HEK293 (cell line): ENCODE data around the gene CYB5D1.
A peak's percentile ranks its signal among the peaks of the same experiment; 100 is the strongest.

ENCODE experiments used
- CTCF ChIA-PET: fragments of 350-600 bp; formaldehyde crosslinking; extraction: SDS; loops from one replicate; lab custom pipeline; 2021; ENCODE audit warnings: antibody characterized with exemption; lab: Yijun Ruan, JAX
- POLR2A ChIA-PET: fragments of 300-600 bp; formaldehyde crosslinking; extraction: SDS; loops from one replicate; lab custom pipeline; 2020; ENCODE audit warnings: antibody characterized with exemption, inconsistent platforms; lab: Yijun Ruan, JAX
- H3K27ac ChIP-seq: fragments of 200-500 bp; sonication (Bioruptor generic); 2 replicates; pipeline ENCODE4 v1.5.1; 2014; ENCODE audit warnings: low read depth, low read length, control low read depth, inconsistent platforms; ENCODE audit errors: extremely low read depth
- H3K36me3 ChIP-seq, 2 experiments: fragments of 200-500 bp in 1 of 2; sonication (Bioruptor generic) in 1 of 2; 1 replicate in 1 of 2; 2 replicates in 1 of 2; pipeline ENCODE4 v1.5.1; 2014 to 2017; ENCODE audit warnings: inconsistent platforms in 2 of 2, low read length in 2 of 2; ENCODE audit not compliant: control insufficient read depth in 2 of 2, insufficient read depth in 1 of 2
- H3K4me1 ChIP-seq: fragments of 200-500 bp; sonication (Bioruptor generic); 2 replicates; pipeline ENCODE4 v1.5.1; 2014; ENCODE audit warnings: mild to moderate bottlenecking, low read length, inconsistent platforms; ENCODE audit not compliant: control insufficient read depth, insufficient read depth
- H3K4me3 ChIP-seq: 2 replicates; pipeline ENCODE4 v1.5.1; 2011; ENCODE audit warnings: low read depth, mild to moderate bottlenecking, control low read depth, low read length, moderate library complexity
- H3K9me3 ChIP-seq: fragments of 200-500 bp; sonication (Bioruptor generic); 2 replicates; pipeline ENCODE4 v1.5.1; 2014; ENCODE audit warnings: low read depth, low read length, inconsistent platforms; ENCODE audit not compliant: control insufficient read depth, insufficient read depth
- KLF17 ChIP-seq: fragments of 450-650 bp; formaldehyde crosslinking; IDR thresholded peaks from 2 replicates; pipeline ENCODE4 v1.5.1; 2016; ENCODE audit warnings: missing biosample characterization, missing genetic modification characterization
- SP7 ChIP-seq: fragments of 450-650 bp; formaldehyde crosslinking; IDR thresholded peaks from 2 replicates; pipeline ENCODE4 v1.5.1; 2016; ENCODE audit warnings: missing biosample characterization, missing genetic modification characterization
- ZBTB10 ChIP-seq: fragments of 450-650 bp; formaldehyde crosslinking; IDR thresholded peaks from 2 replicates; pipeline ENCODE4 v1.5.1; 2016; ENCODE audit warnings: missing biosample characterization, missing genetic modification characterization
- ZBTB17 ChIP-seq: fragments of 450-650 bp; formaldehyde crosslinking; IDR thresholded peaks from 2 replicates; pipeline ENCODE4 v1.5.1; 2016; ENCODE audit warnings: missing biosample characterization, missing genetic modification characterization
- ZBTB44 ChIP-seq: fragments of 450-650 bp; IDR thresholded peaks from 2 replicates; pipeline ENCODE4 v1.5.1; 2018; ENCODE audit warnings: missing biosample characterization, mild to moderate bottlenecking, missing genetic modification characterization
- ZEB2 ChIP-seq: fragments of 450-650 bp; formaldehyde crosslinking; IDR thresholded peaks from 2 replicates; pipeline ENCODE4 v1.5.1; 2016; ENCODE audit warnings: missing biosample characterization, missing genetic modification characterization
- ZNF214 ChIP-seq: fragments of 450-650 bp; formaldehyde crosslinking; IDR thresholded peaks from 2 replicates; pipeline ENCODE4 v1.5.1; 2017; ENCODE audit warnings: missing biosample characterization, mild to moderate bottlenecking, missing genetic modification characterization, borderline replicate concordance
- ZNF335 ChIP-seq: fragments of 450-650 bp; formaldehyde crosslinking; conservative IDR thresholded peaks from 2 replicates; pipeline ENCODE4 v1.5.1; 2016; ENCODE audit warnings: missing biosample characterization, missing genetic modification characterization
- ZNF362 ChIP-seq: fragments of 450-650 bp; formaldehyde crosslinking; IDR thresholded peaks from 2 replicates; pipeline ENCODE4 v1.5.1; 2016; ENCODE audit warnings: missing biosample characterization, missing genetic modification characterization
- ZNF513 ChIP-seq: fragments of 450-650 bp; IDR thresholded peaks from 2 replicates; pipeline ENCODE4 v1.5.1; 2018; ENCODE audit warnings: missing biosample characterization, missing genetic modification characterization
- ZNF621 ChIP-seq: fragments of 450-650 bp; formaldehyde crosslinking; IDR thresholded peaks from 2 replicates; pipeline ENCODE4 v1.5.1; 2017; ENCODE audit warnings: missing biosample characterization, missing genetic modification characterization
- ZNF660 ChIP-seq: fragments of 450-650 bp; IDR thresholded peaks from 2 replicates; pipeline ENCODE4 v1.5.1; 2018; ENCODE audit warnings: missing biosample characterization, mild to moderate bottlenecking, missing genetic modification characterization
- ZNF664 ChIP-seq: fragments of 450-650 bp; formaldehyde crosslinking; IDR thresholded peaks from 2 replicates; pipeline ENCODE4 v1.5.1; 2016; ENCODE audit warnings: missing biosample characterization, missing genetic modification characterization
- ZNF701 ChIP-seq: fragments of 450-650 bp; formaldehyde crosslinking; IDR thresholded peaks from 2 replicates; pipeline ENCODE4 v1.5.1; 2016; ENCODE audit warnings: missing biosample characterization, missing genetic modification characterization
- ZNF704 ChIP-seq: fragments of 450-650 bp; formaldehyde crosslinking; IDR thresholded peaks from 2 replicates; pipeline ENCODE4 v1.5.1; 2016; ENCODE audit warnings: missing biosample characterization, missing genetic modification characterization
- ZNF707 ChIP-seq: fragments of 450-650 bp; formaldehyde crosslinking; IDR thresholded peaks from 2 replicates; pipeline ENCODE4 v1.5.1; 2016; ENCODE audit warnings: missing biosample characterization, missing genetic modification characterization
- ZNF776 ChIP-seq: fragments of 450-650 bp; formaldehyde crosslinking; IDR thresholded peaks from 2 replicates; pipeline ENCODE4 v1.5.0; 2017; ENCODE audit warnings: missing biosample characterization, missing genetic modification characterization, borderline replicate concordance
- ZNF837 ChIP-seq: fragments of 450-650 bp; formaldehyde crosslinking; IDR thresholded peaks from 2 replicates; pipeline ENCODE4 v1.5.1; 2016; ENCODE audit warnings: missing biosample characterization, missing genetic modification characterization
- ZSCAN18 ChIP-seq: fragments of 450-650 bp; formaldehyde crosslinking; IDR thresholded peaks from 2 replicates; pipeline ENCODE4 v1.5.1; 2016; ENCODE audit warnings: missing biosample characterization, missing genetic modification characterization
- ZXDB ChIP-seq: fragments of 450-650 bp; formaldehyde crosslinking; IDR thresholded peaks from 2 replicates; pipeline ENCODE4 v1.5.1; 2016; ENCODE audit warnings: missing biosample characterization, missing genetic modification characterization

CYB5D1 gene

GRCh38 chr17:7857713-7858521, at the start of gene CYB5D1:
Gene CYB5D1, plus strand, starts transcription at chr17:7858003. Its CDS starts 132 bp downstream, at chr17:7858135.
- H3K4me3 ChIP-seq: peak within 1 kb of the TSS; percentile 88
- peaks cover 10% of the 10 kb centered on the region for H3K4me1 ChIP-seq
- ChIA-PET CTCF (interaction anchor here (0.7 to 14.4 kb wide), 19 partner anchors 7 to 200 kb away, joined by 3 to 141 read pairs (median 4); partner anchors contain the start of gene DNAH2), POLR2A (interaction anchor here (0.6 to 3.2 kb wide), 22 partner anchors 16 to 643 kb away, joined by 3 to 110 read pairs (median 6); partner anchors contain the start of genes ATP1B2, CHD3, CNTROB and DNAH2)
- no peaks in the 10 kb centered on the region for H3K9me3 ChIP-seq
- peaks cover 27 to 49% of the 10 kb centered on the region in 2 experiments for H3K36me3 ChIP-seq
- H3K27ac ChIP-seq: peak within 1 kb of the TSS; percentile 90
- TF ChIP-seq SP7 (0 out of 2 replicates have a peak, but pooled peaks have one; percentile 29), ZNF335 (peak; percentile 80), ZBTB17 (tag by site-specific recombination) (peak; percentile 53), ZNF621 (tag by site-specific recombination) (no peak), ZNF362 (tag by site-specific recombination) (no peak), ZNF664 (0 out of 2 replicates have a peak, but pooled peaks have one; percentile 6), ZNF704 (tag by site-specific recombination) (no peak), ZXDB (peak; percentile 12; the same call in 1 of the 2 replicates), ZNF776 (tag by site-specific recombination) (no peak), ZEB2 (tag by site-specific recombination) (0 out of 2 replicates have a peak, but pooled peaks have one; percentile 33), ZNF513 (tag by site-specific recombination) (0 out of 2 replicates have a peak, but pooled peaks have one; percentile 6), ZNF707 (tag by site-specific recombination) (no peak), ZNF837 (tag by site-specific recombination) (0 out of 2 replicates have a peak, but pooled peaks have one; percentile 5), ZBTB10 (tag by site-specific recombination) (0 out of 2 replicates have a peak, but pooled peaks have one; percentile 34), KLF17 (tag by site-specific recombination) (peak; percentile 24; the same call in 1 of the 2 replicates), ZSCAN18 (tag by site-specific recombination) (peak; percentile 41; the same call in 1 of the 2 replicates), ZBTB44 (tag by site-specific recombination) (0 out of 2 replicates have a peak, but pooled peaks have one; percentile 15), ZNF214 (tag by site-specific recombination) (no peak), ZNF701 (tag by site-specific recombination) (no peak), ZNF660 (tag by site-specific recombination) (peak; percentile 83)
